Activated naive CD8-positive, alpha-beta T cell treated with anti-CD3 and anti-CD28 coated beads, Interleukin-2, amount 50 U/mL, for 24 hours (primary cell): ENCODE data around the gene DMAC2.
"Not testable (repeated sequence)": the region's sequence is repeated elsewhere in the genome, so short reads cannot be mapped to it uniquely, and the experiment has no call there.

Experiments
- ATAC-seq: fragments of 150-1000 bp; cut with Tn5 transposase; one replicate; pipeline ENCODE4 v1.10.0; 2021
- DNase-seq: peaks from one replicate; pipeline ENCODE4 v3.0.0; 2021
- H3K27ac Mint-ChIP-seq: one replicate; pipeline ENCODE4 v1.8.0; 2021; ENCODE audit warnings: mild to moderate bottlenecking, mixed read lengths
- H3K27me3 Mint-ChIP-seq: one replicate; pipeline ENCODE4 v1.8.0; 2021; ENCODE audit warnings: mixed read lengths
- H3K36me3 Mint-ChIP-seq: one replicate; pipeline ENCODE4 v1.8.0; 2021; ENCODE audit warnings: low read depth, mixed read lengths
- H3K4me1 Mint-ChIP-seq: one replicate; pipeline ENCODE4 v1.8.0; 2021; ENCODE audit warnings: mixed read lengths
- H3K4me3 Mint-ChIP-seq: one replicate; pipeline ENCODE4 v1.8.0; 2021; ENCODE audit warnings: mild to moderate bottlenecking, moderate library complexity, mixed read lengths
- H3K9me3 Mint-ChIP-seq: one replicate; pipeline ENCODE4 v1.8.0; 2021; ENCODE audit warnings: mixed read lengths

DMAC2 gene

DNA sequence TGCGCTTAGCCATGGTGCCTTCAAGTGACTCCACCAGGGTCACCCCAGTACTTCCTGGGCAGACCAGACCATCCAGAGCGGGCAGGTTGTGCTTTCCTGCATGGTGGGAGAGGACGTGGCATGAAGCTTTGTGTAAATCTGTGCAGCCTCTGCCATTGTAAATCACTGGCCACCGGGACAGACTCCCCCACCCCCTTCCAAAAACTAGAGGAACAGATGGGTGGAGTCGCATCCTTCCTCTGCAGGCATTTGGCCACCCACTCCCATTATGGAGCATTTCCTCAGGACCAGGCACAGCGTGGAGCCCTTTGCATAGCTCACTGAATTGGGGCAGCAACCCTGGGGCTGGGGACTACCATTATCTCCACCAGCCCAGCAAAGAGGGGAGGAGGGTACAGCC is 33.9 kb downstream of the DMAC2 start:
- DNase-seq (no peak), ATAC-seq (no peak)
- Mint-ChIP-seq H3K36me3 (no peaks in the 10 kb centered on the region), H3K27me3 (no peaks in the 10 kb centered on the region), H3K9me3 (no peaks in the 10 kb centered on the region), H3K4me1 (peaks cover 7% of the 10 kb centered on the region), H3K4me3 (no peak overlapping the region), H3K27ac (no peak overlapping the region)

DNA sequence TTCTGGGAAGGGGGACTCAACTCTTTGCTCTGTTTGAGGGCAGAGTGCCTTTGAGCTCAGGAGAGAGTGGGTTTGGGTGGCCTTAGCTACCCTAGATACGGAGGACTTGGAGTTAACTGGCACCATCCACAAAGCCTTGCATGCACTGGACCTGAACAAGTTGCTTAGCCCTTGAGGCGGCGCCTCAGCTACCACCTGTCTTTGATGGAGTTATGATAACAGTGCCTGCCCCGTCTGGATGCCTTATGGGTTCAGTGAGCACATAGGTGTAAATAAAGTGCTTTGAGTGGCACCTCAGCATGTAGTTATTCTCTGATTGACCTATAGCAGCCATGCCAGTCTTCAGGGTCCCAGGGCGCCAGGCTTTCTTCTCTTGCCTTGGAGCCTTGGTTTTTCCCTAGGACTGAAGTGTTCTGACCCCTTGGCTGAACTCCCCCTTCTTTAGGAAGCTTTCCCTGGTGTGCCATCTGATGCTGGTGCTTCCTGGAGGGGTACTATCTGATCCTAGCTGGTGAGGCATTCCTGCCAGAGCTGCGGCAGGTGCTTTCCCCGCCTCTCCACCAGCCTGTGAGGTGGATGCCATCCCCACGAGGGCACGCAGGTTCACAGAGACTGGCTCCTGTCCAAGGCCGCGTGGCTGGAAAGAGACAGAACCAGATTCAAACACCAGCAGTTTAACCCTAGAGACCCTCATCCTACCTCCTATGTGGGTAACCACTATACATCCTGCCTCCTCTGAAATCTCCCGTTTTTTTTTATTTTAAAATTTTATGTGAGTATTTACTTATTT is 36.3 kb downstream of the DMAC2 start:
- no peak overlapping the region for H3K4me3 Mint-ChIP-seq
- H3K27me3 Mint-ChIP-seq = no peaks in the 10 kb centered on the region
- H3K36me3 Mint-ChIP-seq = no peaks in the 10 kb centered on the region
- DNase-seq = no peak
- ATAC-seq = no peak
- H3K27ac Mint-ChIP-seq = no peak overlapping the region
- H3K9me3 Mint-ChIP-seq = no peaks in the 10 kb centered on the region
- peaks cover 15% of the 10 kb centered on the region for H3K4me1 Mint-ChIP-seq

DNA sequence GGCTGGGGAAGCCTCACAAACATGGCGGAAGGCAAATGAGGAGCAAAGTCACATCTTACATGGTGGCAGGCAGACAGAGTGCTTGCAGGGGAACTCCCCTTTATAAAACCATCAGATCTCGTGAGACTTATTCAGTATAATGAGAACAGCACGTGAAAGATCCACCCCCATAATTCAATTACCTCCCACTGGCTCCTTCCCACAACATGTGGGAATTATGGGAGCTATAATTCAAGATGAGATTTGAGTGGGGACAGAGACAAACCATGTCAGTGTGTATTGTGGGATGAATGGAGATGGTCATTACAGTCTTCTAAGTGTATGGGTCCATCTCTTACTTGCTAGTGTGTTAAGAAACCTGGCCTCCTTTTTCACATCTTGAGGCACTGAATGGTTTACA is 37.7 kb downstream of the DMAC2 start:
- H3K27ac Mint-ChIP-seq = no peak overlapping the region
- peaks cover 28% of the 10 kb centered on the region for H3K4me1 Mint-ChIP-seq
- H3K36me3 Mint-ChIP-seq = no peaks in the 10 kb centered on the region
- no peak for ATAC-seq
- H3K9me3 Mint-ChIP-seq = no peaks in the 10 kb centered on the region
- peaks cover 2% of the 10 kb centered on the region for H3K27me3 Mint-ChIP-seq
- H3K4me3 Mint-ChIP-seq = no peak overlapping the region
- DNase-seq = no peak

DNA sequence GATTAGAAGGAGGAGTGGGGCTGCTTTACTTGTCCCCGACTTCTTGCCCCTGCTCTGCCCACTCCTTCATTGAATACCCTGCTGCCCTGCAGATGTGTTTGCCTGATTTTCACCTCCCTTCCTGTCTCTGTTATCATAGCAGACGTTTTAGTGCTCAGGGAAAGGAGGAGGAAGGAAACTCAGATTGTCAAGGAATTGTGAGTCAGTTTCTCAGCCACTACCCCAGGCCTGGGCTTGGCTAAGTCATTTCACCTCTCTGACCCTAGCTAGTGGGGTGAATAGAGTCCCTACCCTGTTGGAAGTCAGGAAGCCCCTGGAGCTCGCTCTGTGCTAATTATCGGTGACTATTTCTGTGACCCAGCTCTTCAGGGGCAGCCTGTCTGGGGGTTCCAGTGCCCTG is 38.2 kb downstream of the DMAC2 start:
- Mint-ChIP-seq H3K27ac (no peak overlapping the region), H3K36me3 (no peaks in the 10 kb centered on the region), H3K27me3 (peaks cover 2% of the 10 kb centered on the region), H3K4me3 (no peak overlapping the region), H3K9me3 (no peaks in the 10 kb centered on the region), H3K4me1 (peaks cover 29% of the 10 kb centered on the region)
- ATAC-seq (no peak), DNase-seq (no peak)

DNA sequence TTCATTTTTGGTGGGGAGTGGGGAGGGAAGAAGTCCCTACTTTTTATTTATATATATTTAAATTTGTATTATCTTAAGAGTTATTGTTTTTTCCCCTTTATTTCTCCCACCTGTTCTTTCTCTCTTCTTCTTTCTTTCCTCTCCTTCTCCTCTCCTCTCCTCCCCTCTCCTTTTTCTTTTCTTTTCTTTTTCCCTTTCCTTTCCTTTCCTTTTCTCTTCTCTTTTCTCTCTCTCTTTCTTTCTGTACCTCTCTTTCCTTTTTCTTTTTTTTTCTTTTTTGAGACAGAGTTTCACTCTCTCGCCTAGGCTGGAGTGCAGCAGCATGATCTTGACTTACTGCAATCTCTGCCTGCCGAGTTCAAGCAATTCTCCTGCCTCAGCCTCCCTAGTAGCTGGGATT is 40.2 kb downstream of the DMAC2 start:
- DNase-seq (no peak), ATAC-seq (no peak)
- H3K4me3 Mint-ChIP-seq = no peak overlapping the region
- peaks cover 2% of the 10 kb centered on the region for H3K27me3 Mint-ChIP-seq
- H3K36me3 Mint-ChIP-seq = peaks cover 5% of the 10 kb centered on the region
- H3K27ac Mint-ChIP-seq = no peak overlapping the region
- no peaks in the 10 kb centered on the region for H3K9me3 Mint-ChIP-seq
- H3K4me1 Mint-ChIP-seq = peaks cover 43% of the 10 kb centered on the region

DNA sequence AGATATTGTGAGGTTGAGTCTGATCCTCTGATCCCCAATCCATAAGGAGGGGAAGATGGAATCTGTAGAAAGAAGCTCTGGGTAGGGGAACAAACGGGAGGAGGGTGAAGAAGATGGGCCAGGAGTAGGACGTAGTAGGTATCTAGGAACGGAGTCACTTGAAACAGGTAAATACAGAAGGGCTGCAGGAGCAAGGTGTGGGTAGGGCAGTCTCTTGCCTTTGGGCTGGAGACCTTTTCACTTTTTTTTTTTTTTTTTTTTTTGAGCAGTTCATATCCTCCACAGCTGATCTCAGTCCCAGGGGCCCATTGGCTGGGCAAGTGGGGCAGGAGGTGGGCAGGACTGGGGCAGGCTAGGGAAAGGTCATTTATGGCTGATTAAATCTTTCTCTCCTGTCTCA is 40.6 kb downstream of the DMAC2 start:
- Mint-ChIP-seq H3K4me3 (peak overlapping the region; percentile 96), H3K27me3 (peaks cover 2% of the 10 kb centered on the region), H3K27ac (no peak overlapping the region), H3K36me3 (peaks cover 5% of the 10 kb centered on the region), H3K9me3 (no peaks in the 10 kb centered on the region), H3K4me1 (peaks cover 43% of the 10 kb centered on the region)
- no peak for DNase-seq
- ATAC-seq = no peak

DNA sequence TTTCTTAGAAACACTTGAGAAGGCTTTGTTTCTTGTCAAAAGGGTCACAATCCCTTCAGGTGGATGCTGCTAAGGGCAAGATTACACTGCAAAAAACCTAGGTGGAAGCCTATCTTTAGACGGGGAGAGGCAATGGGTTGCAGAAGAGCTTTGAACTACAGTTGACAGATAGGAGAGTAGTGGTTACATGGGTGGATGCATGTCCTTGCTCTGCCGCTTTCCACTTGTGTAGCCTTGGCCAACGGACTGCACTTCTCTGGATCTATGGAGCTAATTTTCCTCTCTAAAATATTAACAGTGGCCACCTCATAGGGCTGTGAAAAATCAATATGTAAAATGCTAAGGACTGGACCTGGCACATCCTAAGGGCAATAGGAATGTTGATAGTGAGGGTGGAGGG is 41.1 kb downstream of the DMAC2 start:
- H3K9me3 Mint-ChIP-seq = no peaks in the 10 kb centered on the region
- ATAC-seq = no peak
- peaks cover 43% of the 10 kb centered on the region for H3K4me1 Mint-ChIP-seq
- DNase-seq = no peak
- peak overlapping the region; percentile 100 for H3K27ac Mint-ChIP-seq
- peaks cover 2% of the 10 kb centered on the region for H3K27me3 Mint-ChIP-seq
- H3K36me3 Mint-ChIP-seq = peaks cover 5% of the 10 kb centered on the region
- peak overlapping the region; percentile 96 for H3K4me3 Mint-ChIP-seq

DNA sequence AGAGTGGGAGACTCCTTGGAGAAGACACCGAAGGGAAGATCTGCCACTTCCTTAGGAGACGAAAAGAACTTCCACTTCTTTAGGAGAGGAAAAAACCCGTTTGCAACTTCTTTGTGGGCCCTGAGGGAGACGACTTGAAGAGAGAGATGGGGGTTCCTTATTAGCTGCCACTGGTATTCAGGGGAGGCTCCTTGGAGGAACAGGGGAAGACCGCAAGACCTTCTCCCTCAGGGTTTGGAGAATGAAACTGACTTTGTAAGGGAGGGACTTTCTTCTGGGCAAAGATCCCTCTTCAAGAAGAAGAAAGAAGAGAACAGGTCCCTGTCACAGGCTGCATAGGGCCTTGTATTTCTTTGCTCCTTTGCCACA is 41.7 kb downstream of the DMAC2 start:
- peaks cover 5% of the 10 kb centered on the region for H3K36me3 Mint-ChIP-seq
- ATAC-seq (no peak), DNase-seq (no peak)
- peaks cover 2% of the 10 kb centered on the region for H3K27me3 Mint-ChIP-seq
- peak overlapping the region; percentile 100 for H3K27ac Mint-ChIP-seq
- H3K9me3 Mint-ChIP-seq = no peaks in the 10 kb centered on the region
- H3K4me3 Mint-ChIP-seq = peak overlapping the region; percentile 96
- peaks cover 43% of the 10 kb centered on the region for H3K4me1 Mint-ChIP-seq

DNA sequence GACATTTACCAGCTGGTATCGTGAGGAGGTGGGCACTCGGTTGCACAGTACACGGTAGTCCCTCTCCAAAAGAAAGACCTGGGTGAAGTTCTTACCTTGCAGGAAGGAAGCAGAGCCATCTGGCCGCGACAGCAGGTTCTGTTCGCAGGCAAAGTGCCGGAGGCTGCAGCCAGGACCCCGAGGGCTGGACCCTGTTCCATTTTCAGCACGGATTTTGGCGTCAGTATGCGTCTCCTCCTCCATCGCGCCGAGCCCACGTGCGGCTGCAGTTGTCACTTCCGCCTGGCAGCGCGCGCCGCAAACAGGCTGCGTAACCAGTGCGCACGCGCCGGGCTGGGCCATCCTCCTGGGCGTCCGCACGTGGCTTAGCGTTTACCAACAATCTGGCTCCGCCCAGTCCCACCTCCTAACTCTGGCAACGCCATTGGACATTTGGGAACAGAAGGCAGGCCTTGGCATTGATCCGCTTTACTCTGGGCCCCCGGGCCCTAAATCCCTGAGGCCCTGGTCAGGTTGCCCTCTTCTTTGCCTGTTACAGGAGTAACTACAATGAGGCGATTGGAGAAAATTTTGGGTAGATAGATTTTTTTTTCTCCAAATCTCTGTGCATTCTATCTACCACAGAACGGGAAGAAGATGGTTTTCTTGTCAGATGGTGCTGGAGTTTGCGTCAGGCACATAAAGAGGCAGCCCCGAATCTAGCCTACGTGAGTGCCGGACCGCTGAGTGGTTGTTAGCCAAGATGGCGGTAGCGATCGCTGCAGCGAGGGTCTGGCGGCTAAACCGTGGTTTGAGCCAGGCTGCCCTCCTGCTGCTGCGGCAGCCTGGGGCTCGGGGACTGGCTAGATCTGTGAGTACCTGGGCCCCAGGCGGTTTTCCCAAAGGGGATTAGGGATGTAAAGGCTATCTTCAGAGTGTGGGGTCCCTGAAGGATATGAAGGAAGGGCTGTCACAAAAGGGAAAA is 42.3 kb downstream of the DMAC2 start, which contains the start of the genes BCKDHA and EXOSC5:
Gene BCKDHA (plus strand): TSS at position 733 of the 964 bp plus-strand sequence. CDS start 10 bp downstream, at position 743.
Gene EXOSC5 (minus strand): TSS at position 274 of the 964 bp plus-strand sequence. CDS start 31 bp downstream, at position 243.
- H3K27ac Mint-ChIP-seq = peak within 1 kb of the TSS; percentile 100
- H3K4me1 Mint-ChIP-seq = peaks cover 43% of the 10 kb centered on the region
- peak within 1 kb of the TSS; percentile 96 for H3K4me3 Mint-ChIP-seq
- DNase-seq (peak; percentile 98), ATAC-seq (peak; percentile 98)
- H3K27me3 Mint-ChIP-seq = peaks cover 2% of the 10 kb centered on the region
- H3K9me3 Mint-ChIP-seq = no peaks in the 10 kb centered on the region
- H3K36me3 Mint-ChIP-seq = peaks cover 7% of the 10 kb centered on the region

DNA sequence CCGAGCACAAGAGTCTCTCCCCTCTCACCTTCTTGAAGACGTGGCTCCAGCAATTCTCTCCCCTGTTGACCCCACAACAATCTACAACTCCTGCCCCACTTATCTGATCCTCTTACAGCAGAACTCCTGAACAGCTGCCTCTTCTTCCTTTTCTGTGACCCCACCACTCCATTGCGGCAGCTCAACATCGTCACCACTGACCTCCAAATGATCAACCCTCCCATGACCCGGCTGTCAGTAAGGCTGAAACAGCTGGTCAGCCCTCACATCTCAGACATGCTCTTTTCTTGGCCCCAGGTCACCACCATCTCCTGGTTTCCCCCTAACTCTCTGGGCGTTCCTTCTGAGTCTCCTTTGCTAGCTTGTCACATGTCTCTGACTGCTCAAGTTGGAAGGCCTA is 44.4 kb downstream of the DMAC2 start:
- Mint-ChIP-seq H3K27ac (peak overlapping the region; percentile 24), H3K36me3 (peaks cover 12% of the 10 kb centered on the region)

DNA sequence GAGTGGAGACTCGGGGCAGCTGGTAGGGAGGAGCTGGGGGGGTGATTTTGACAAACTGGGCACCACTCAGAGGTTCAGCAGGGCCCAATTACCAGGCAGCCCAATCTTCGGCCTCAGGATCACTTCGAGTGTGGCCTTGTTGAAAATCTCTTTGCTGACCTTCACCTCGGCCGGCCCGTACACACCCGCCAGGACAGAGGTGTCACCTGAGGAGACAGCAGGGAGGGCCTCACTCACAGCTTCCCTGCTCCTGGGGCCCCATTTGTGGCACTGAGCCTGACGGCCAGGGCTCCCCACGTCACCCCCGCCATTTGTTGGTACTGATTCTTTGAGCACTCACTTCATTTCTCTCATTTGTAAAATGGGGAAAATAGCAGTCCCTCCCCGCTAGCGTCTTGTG is 46.9 kb downstream of the DMAC2 start:
- Mint-ChIP-seq H3K27me3 (peaks cover 2% of the 10 kb centered on the region), H3K4me3 (no peak overlapping the region), H3K36me3 (peaks cover 14% of the 10 kb centered on the region), H3K4me1 (peaks cover 22% of the 10 kb centered on the region), H3K27ac (no peak overlapping the region), H3K9me3 (no peaks in the 10 kb centered on the region)
- DNase-seq (no peak), ATAC-seq (no peak)

More for the DNA sequence above, 44.4 kb downstream of the DMAC2 start:
- DNase-seq (no peak), ATAC-seq (no peak)
- Mint-ChIP-seq H3K4me3 (peak overlapping the region; percentile 96), H3K9me3 (no peaks in the 10 kb centered on the region), H3K27me3 (peaks cover 2% of the 10 kb centered on the region), H3K4me1 (peaks cover 39% of the 10 kb centered on the region)

DNA sequence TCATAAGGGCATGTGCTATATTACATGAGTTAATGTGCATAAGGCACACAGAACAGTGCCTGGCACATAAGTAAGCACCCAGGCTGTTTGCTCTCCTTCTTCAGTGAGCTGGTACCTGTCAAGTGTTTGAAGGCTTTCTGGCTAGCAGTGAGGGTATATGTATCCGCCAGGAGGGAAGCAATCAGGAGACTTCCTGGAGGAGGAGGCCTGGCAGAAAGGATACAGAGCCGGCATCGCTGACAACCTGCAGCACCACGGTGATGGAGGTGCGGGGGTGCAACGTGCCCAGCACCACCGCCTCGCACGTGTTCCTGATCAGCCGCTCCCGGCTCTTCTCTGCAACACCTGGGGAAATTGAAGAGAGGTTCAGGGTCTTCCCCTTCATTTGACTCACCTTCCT is 48.1 kb downstream of the DMAC2 start:
- Mint-ChIP-seq H3K36me3 (peaks cover 14% of the 10 kb centered on the region), H3K4me3 (no peak overlapping the region), H3K27me3 (no peaks in the 10 kb centered on the region), H3K9me3 (no peaks in the 10 kb centered on the region), H3K27ac (no peak overlapping the region), H3K4me1 (peaks cover 14% of the 10 kb centered on the region)
- no peak for DNase-seq
- no peak for ATAC-seq

DNA sequence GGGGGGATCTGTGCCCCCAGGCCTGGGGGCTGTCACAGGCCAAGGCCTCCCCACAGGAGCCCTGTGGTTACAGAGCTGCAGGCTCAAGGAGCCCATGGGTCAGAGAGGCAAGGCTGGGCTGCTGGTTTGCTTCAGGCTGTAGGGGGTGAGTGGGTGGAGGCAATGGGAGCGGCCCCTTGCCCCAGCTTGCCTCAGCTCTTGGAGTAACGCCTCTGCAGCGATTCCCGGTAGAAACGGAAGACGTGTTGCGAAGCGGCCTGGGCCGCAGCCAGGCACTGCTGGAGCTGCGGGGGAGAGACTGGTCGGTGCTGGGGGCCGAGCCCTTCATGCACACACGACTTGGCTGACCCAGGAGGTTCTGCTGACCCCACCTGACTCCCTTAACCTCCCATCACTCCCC is 53.3 kb downstream of the DMAC2 start:
- Mint-ChIP-seq H3K27ac (no peak overlapping the region), H3K4me3 (no peak overlapping the region), H3K36me3 (peaks cover 7% of the 10 kb centered on the region), H3K4me1 (no peaks in the 10 kb centered on the region), H3K27me3 (no peaks in the 10 kb centered on the region), H3K9me3 (no peaks in the 10 kb centered on the region)
- DNase-seq (no peak), ATAC-seq (no peak)

DNA sequence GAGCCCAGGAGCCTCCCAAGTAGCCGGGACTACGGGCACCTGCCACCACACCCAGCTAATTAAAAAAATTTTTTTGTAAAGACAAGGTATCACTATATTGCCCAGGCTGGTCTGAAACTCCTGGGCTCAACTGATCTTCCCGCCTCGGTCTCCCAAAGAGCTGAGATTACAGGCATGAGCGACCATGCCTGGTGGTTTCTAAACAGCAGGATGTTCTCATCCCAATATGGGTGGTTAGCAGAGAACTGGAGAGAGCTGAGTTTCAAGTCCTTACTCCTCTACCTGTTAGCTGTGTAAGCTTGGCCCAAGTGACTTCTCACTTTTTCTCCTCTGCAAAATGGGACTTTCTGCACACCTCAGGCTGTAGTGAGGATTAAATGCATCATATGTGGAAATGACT is 55.4 kb downstream of the DMAC2 start:
- no peaks in the 10 kb centered on the region for H3K9me3 Mint-ChIP-seq
- no peaks in the 10 kb centered on the region for H3K4me1 Mint-ChIP-seq
- ATAC-seq (no peak), DNase-seq (no peak)
- no peaks in the 10 kb centered on the region for H3K27me3 Mint-ChIP-seq
- no peak overlapping the region for H3K4me3 Mint-ChIP-seq
- H3K27ac Mint-ChIP-seq = no peak overlapping the region
- no peaks in the 10 kb centered on the region for H3K36me3 Mint-ChIP-seq

DNA sequence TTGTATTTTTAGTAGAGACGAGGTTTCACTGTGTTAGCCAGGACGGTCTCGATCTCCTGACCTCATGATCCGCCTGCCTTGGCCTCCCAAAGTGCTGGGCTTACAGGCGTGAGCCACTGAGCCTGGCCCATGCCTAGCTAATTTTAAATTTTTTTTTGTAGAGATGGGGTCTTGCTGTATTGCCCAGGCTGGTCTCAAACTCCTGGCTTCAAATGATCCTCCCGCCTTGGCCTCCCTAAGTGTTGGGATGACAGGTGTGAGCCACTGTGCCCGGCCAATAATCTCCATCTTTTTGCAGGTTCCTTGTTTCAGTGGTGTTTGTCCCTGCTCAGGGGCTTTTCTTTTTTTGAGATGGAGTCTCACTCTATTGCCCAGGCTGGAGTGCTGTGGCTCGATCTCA is 58.2 kb downstream of the DMAC2 start:
- not testable (repeated sequence) for H3K9me3 Mint-ChIP-seq, H3K27ac Mint-ChIP-seq, H3K36me3 Mint-ChIP-seq, H3K4me1 Mint-ChIP-seq, H3K27me3 Mint-ChIP-seq, H3K4me3 Mint-ChIP-seq, ATAC-seq, DNase-seq
